GM13977 (cell line): ENCODE results near the gene YY1.
"Not testable (repeated sequence)": the region's sequence is repeated elsewhere in the genome, so short reads cannot be mapped to it uniquely, and the experiment has no call there.

Experiments used
- DNase-seq: peaks from one replicate; pipeline ENCODE4 v3.0.0; 2012; ENCODE audit warnings: low spot score
- CTCF ChIP-seq: IDR thresholded peaks from 2 replicates; pipeline ENCODE4 v1.5.1; 2012; ENCODE audit warnings: mild to moderate bottlenecking, control low read depth; ENCODE audit not compliant: insufficient read depth; ENCODE audit errors: extremely low read depth, missing control alignments
- in situ Hi-C: fragments of 300-500 bp; cut with MboI; formaldehyde crosslinking; loops from one replicate; pipeline ENCODE4 v1.12.0; 2022; ENCODE audit warnings: low sequenced_read_pairs, low pct_unique_long_range_greater_than_20kb, mixed read lengths, inconsistent platforms; ENCODE audit not compliant: unreplicated experiment

The YY1 gene

GRCh38 chr14:100203962-100204834, 34.7 kb upstream of the YY1 start:
- in situ Hi-C loops = no loop called here
- no peak for DNase-seq

GRCh38 chr14:100204835-100205167, 34.1 kb upstream of the YY1 start:
- in situ Hi-C loops, DNase-seq: not testable (repeated sequence)

More at GRCh38 chr14:100203962-100204834, 34.7 kb upstream of the YY1 start:
- TF ChIP-seq CTCF = no peak

- in situ Hi-C loops, DNase-seq: not testable (repeated sequence)
Observed at GRCh38 chr14:100207588-100207987, 31.4 kb upstream of the YY1 start.

- in situ Hi-C loops = not testable (repeated sequence)
Observed at GRCh38 chr14:100208136-100208535, 30.8 kb upstream of the YY1 start.

GRCh38 chr14:100211366-100211765, 27.6 kb upstream of the YY1 start:
- no peak for DNase-seq
- no peak for TF ChIP-seq CTCF
- in situ Hi-C loops = no loop called here

More at GRCh38 chr14:100208136-100208535, 30.8 kb upstream of the YY1 start:
- not testable (repeated sequence) for DNase-seq

GRCh38 chr14:100211893-100212292, 27.1 kb upstream of the YY1 start:
- DNase-seq = no peak
- no peak for TF ChIP-seq CTCF
- in situ Hi-C loops = no loop called here

GRCh38 chr14:100212476-100213333, 26.2 kb upstream of the YY1 start:
- in situ Hi-C loops = no loop called here
- no peak for TF ChIP-seq CTCF
- DNase-seq = no peak

GRCh38 chr14:100213587-100213955, 25.4 kb upstream of the YY1 start:
- in situ Hi-C loops = no loop called here
- DNase-seq = no peak
- TF ChIP-seq CTCF = no peak
